AG04450 (cell line): ENCODE data around the gene KLHDC8A. TPM values are rescaled to one million over a fixed set of nuclear protein-coding genes. Genes with fewer than 3 reads are reported as not detected.

Experiments used
- CTCF ChIA-PET: fragments of 300-600, 350-600 bp; formaldehyde crosslinking; extraction: SDS; loops from one replicate; lab custom pipeline; 2022; ENCODE audit warnings: antibody characterized with exemption, inconsistent platforms; lab: Charles Lee
- POLR2A ChIA-PET: fragments of 350-600 bp; formaldehyde crosslinking; extraction: SDS; loops from one replicate; lab custom pipeline; 2021; ENCODE audit warnings: antibody characterized with exemption, inconsistent platforms; lab: Yijun Ruan, JAX
- DNase-seq: peaks from one replicate; pipeline ENCODE4 v3.0.0-alpha.2; 2011; ENCODE audit warnings: low read depth, low spot score
- H3K27ac ChIP-seq: one replicate; pipeline ENCODE4 v1.5.1; 2012; ENCODE audit warnings: low read depth, low read length, control low read depth
- H3K27me3 ChIP-seq: one replicate; pipeline ENCODE4 v1.6.0; 2012; ENCODE audit warnings: low read length; ENCODE audit not compliant: control insufficient read depth, insufficient read depth
- H3K4me3 ChIP-seq: 2 replicates; pipeline ENCODE4 v1.5.1; 2011; ENCODE audit warnings: mild to moderate bottlenecking, low read depth, low read length, control low read depth
- H3K9me3 ChIP-seq: 2 replicates; pipeline ENCODE4 v1.5.1; 2012; ENCODE audit warnings: low read length; ENCODE audit not compliant: control insufficient read depth, insufficient read depth
- polyA plus RNA-seq: library from polyadenylated mRNA; depleted of rRNA; stranded (reverse); fragments of >200 nt; gene quantifications from 2 replicates; pipeline ENCODE4 v1.2.3, GENCODE V29; 2011
- TF ChIP-seq, protein P1 (sequence below): IDR thresholded peaks from 2 replicates; pipeline ENCODE4 v1.5.1; 2011; ENCODE audit warnings: low read depth, low read length, control low read depth, inconsistent platforms

KLHDC8A gene
- polyA plus RNA-seq, 1 experiment: 0.06 TPM

DNA sequence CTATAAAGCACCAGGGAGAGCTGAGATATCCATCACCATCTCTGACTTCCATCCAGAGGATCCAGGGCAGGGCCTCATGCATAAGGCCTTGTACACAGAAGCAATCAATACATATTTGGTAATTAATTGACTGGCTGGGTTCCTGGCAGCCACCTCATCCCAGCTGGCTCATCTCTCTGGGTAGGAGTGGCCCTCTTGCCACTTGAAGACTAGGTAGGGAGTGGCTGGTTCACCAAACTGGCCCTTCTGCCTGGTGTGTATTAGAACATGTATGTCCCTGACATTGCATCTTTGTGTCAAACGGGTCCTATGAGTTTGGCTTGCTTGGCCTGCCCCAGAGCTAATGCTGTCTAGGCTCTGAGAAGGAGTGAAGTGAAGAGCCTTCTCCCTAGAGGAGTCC lies 47.0 kb downstream of the KLHDC8A start:
- Histone ChIP-seq H3K27me3 (no peaks in the 10 kb centered on the region), H3K27ac (peak overlapping the region; percentile 21), H3K4me3 (no peak overlapping the region), H3K9me3 (no peaks in the 10 kb centered on the region; the same call in 1 of the 2 replicates)
- POLR2A ChIA-PET: no interaction called here
- CTCF ChIA-PET: interaction anchor here (1.1 to 3.5 kb wide), 2 partner anchors 15 to 36 kb away, joined by 4 to 17 read pairs; no protein-coding TSS in a partner anchor
- no peak for DNase-seq
- TF ChIP-seq, protein P1, sequence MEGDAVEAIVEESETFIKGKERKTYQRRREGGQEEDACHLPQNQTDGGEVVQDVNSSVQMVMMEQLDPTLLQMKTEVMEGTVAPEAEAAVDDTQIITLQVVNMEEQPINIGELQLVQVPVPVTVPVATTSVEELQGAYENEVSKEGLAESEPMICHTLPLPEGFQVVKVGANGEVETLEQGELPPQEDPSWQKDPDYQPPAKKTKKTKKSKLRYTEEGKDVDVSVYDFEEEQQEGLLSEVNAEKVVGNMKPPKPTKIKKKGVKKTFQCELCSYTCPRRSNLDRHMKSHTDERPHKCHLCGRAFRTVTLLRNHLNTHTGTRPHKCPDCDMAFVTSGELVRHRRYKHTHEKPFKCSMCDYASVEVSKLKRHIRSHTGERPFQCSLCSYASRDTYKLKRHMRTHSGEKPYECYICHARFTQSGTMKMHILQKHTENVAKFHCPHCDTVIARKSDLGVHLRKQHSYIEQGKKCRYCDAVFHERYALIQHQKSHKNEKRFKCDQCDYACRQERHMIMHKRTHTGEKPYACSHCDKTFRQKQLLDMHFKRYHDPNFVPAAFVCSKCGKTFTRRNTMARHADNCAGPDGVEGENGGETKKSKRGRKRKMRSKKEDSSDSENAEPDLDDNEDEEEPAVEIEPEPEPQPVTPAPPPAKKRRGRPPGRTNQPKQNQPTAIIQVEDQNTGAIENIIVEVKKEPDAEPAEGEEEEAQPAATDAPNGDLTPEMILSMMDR: no peak

DNA sequence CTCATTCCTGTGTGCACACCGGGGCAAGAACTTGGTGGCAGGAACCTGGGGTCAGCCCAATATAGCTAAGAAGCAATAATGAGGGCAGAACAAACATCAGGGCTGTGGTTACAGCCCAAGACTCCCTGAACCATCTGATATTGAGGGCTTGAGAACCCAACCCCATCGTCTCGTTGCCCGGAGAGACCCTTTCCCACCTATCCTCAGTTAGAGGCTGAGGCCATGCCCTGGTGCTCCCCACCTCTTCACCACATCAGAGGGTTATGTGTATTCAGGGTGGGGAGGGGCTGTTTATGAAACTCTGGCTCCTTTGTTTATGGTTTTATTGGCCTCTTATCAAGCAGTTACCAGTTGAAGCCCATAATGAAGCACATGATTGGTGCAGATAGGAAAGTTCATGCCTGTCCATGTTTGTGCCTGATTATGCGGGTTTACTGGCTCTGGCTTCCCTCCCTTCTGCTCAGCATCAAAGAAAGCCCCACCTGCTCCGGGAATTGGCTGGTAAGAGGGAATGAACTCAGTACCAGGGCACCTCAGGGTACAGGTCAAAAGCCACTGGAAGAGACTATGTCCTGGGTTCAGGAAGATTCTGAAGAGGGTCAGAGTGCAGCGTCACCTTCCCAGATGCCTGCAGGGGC lies 49.7 kb downstream of the KLHDC8A start:
- Histone ChIP-seq H3K9me3 (no peaks in the 10 kb centered on the region; the same call in 1 of the 2 replicates), H3K4me3 (no peak overlapping the region), H3K27me3 (no peaks in the 10 kb centered on the region), H3K27ac (peak overlapping the region; percentile 31)
- CTCF ChIA-PET: no interaction called here
- POLR2A ChIA-PET: no interaction called here
- TF ChIP-seq, protein P1: no peak
- no peak for DNase-seq

DNA sequence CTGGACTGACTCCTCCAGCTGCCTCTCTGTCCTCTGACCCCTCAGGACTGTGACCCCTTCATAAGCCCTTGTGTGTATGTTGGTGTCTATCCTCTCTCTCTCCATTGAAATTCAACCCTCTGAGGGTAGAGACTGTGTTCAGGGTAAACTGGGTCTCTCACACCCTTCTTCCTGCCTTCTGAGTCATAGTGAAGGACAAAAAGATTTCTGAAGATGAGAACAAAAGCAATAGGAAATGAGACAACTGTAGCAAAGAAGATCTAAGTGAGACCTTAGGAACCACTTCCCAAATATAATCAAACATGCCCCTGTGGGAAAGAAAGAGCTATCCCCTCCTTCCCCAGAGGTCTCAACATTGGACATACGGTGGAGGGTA lies 52.0 kb downstream of the KLHDC8A start:
- TF ChIP-seq, protein P1: no peak
- H3K9me3 ChIP-seq: no peaks in the 10 kb centered on the region; the same call in 1 of the 2 replicates
- no peak for DNase-seq
- no peaks in the 10 kb centered on the region for H3K27me3 ChIP-seq
- ChIA-PET POLR2A (interaction anchor here (1.0 kb wide), 1 partner anchor 22 kb away, joined by 4 read pairs; no protein-coding TSS in a partner anchor), CTCF (interaction anchor here (0.7 to 1.1 kb wide), 2 partner anchors 21 to 22 kb away, joined by 3 read pairs; no protein-coding TSS in a partner anchor)
- peak overlapping the region; percentile 47 for H3K27ac ChIP-seq
- no peak overlapping the region for H3K4me3 ChIP-seq

DNA sequence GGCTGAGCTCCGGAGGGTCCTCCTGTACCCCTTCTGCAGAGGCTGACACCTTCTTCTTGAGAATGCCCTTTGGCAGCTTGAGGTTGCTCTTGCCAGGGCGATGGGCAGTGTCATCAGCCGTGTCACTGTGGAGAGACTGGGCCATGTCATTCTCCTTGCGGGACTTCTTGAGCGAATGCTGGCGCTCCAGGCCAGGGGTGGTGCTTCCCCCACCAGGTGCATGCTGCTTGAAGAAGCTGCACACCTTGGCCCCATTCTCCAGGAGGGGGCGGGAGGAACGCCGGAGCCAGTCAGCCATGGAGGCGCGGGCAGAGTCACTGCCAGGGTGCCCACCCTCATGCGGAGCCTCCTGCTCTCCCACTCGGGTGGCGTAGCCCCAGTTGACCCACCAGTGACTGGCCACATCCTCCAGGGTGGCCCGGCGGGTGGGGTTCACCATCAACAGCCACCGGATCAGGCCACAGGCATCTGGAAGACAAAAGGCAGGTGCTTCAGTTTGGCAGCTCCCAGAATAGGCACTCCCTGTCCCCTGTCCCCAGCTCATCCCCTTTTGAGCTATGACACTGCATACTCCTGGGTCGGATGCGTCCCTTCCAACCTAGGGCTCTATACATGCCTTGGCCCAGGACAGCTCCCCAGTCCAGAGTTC lies 52.6 kb downstream of the KLHDC8A start:
- CTCF ChIA-PET: interaction anchor here (0.9 to 1.1 kb wide), 2 partner anchors 31 to 126 kb away, joined by 4 to 5 read pairs; no protein-coding TSS in a partner anchor
- no peak overlapping the region for H3K4me3 ChIP-seq
- H3K27ac ChIP-seq: peak overlapping the region; percentile 100
- no peaks in the 10 kb centered on the region for H3K27me3 ChIP-seq
- POLR2A ChIA-PET: interaction anchor here (1.0 to 2.4 kb wide), 3 partner anchors 10 to 22 kb away, joined by 4 to 7 read pairs (median 4); no protein-coding TSS in a partner anchor
- no peaks in the 10 kb centered on the region; the same call in 1 of the 2 replicates for H3K9me3 ChIP-seq
- no peak for DNase-seq
- TF ChIP-seq, protein P1: no peak
